Measurements from ENCODE around the gene PLK3.

PLK3 gene

DNA sequence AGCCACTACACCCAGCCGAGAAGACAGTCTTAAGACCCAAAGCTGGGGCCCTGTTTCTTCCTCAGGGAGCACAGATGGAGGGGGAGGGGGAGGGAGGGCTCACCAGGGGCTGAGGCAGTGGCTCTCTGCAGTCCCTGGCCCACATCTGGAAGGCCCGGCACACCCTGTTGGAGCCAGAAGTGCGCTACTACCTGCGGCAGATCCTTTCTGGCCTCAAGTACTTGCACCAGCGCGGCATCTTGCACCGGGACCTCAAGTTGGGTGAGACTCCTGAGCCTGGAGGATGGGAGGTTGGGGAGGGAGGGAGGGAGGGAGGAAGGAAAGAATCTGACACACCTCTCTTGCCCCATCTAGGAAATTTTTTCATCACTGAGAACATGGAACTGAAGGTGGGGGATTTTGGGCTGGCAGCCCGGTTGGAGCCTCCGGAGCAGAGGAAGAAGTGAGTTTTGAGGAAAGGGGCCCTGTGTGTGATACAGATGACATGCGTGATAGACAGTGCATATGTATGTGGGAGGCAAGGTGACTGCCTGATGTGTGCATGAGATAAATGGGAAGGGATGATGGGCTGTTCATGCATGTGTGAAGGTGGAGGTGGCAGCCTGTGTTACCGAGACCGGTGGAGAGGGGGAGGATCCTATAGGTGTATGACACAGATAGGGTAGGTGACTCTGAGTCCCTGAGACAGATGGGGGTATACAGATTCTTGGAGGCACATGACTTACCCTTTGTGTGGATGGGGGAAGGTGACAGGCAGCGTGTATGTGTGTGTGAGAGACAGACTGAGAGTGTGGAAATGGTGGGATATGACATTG is 1.5 kb downstream of the PLK3 start:
- no peak overlapping the region for H3K27ac ChIP-seq (ENCODE audit: low read depth, low read length, poor library complexity, severe bottlenecking)
- H2AFZ ChIP-seq (ENCODE audit: low read length): no peak overlapping the region
- no peaks in the 10 kb centered on the region for H3K9me2 ChIP-seq (ENCODE audit: low read depth, low read length)
- peaks cover 27% of the 10 kb centered on the region for H3K4me1 ChIP-seq (ENCODE audit: insufficient read depth, low read length, severe bottlenecking)
- peak overlapping the region; percentile 96 for H3K4me2 ChIP-seq (ENCODE audit: low read length)
- peaks cover 16% of the 10 kb centered on the region; the same call in 1 of the 2 replicates for H3K36me3 ChIP-seq (ENCODE audit: insufficient read depth, low read length)
- H3K27me3 ChIP-seq (ENCODE audit: insufficient read depth, low read length): no peaks in the 10 kb centered on the region
- peak overlapping the region; percentile 77 for H3K4me3 ChIP-seq (ENCODE audit: low read depth, low read length, poor library complexity, severe bottlenecking)
- no peaks in the 10 kb centered on the region for H3K9me3 ChIP-seq (ENCODE audit: low read length)
- H3K79me2 ChIP-seq (ENCODE audit: insufficient read depth, low read length): no peaks in the 10 kb centered on the region
- H3K9ac ChIP-seq (ENCODE audit: low read length): no peak overlapping the region; the same call in 1 of the 2 replicates
- H4K20me1 ChIP-seq (ENCODE audit: insufficient read depth, low read length): no peaks in the 10 kb centered on the region
- no peaks in the 10 kb centered on the region for H3F3A ChIP-seq (ENCODE audit: insufficient read depth, low read length)
- TF ChIP-seq EZH2 (IDR thresholded peaks at IDR 0.05; ENCODE audit: borderline replicate concordance, low read length): no peak
- TF ChIP-seq, protein P1, sequence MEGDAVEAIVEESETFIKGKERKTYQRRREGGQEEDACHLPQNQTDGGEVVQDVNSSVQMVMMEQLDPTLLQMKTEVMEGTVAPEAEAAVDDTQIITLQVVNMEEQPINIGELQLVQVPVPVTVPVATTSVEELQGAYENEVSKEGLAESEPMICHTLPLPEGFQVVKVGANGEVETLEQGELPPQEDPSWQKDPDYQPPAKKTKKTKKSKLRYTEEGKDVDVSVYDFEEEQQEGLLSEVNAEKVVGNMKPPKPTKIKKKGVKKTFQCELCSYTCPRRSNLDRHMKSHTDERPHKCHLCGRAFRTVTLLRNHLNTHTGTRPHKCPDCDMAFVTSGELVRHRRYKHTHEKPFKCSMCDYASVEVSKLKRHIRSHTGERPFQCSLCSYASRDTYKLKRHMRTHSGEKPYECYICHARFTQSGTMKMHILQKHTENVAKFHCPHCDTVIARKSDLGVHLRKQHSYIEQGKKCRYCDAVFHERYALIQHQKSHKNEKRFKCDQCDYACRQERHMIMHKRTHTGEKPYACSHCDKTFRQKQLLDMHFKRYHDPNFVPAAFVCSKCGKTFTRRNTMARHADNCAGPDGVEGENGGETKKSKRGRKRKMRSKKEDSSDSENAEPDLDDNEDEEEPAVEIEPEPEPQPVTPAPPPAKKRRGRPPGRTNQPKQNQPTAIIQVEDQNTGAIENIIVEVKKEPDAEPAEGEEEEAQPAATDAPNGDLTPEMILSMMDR (IDR thresholded peaks at IDR 0.05; ENCODE audit: low read length): no peak

DNA sequence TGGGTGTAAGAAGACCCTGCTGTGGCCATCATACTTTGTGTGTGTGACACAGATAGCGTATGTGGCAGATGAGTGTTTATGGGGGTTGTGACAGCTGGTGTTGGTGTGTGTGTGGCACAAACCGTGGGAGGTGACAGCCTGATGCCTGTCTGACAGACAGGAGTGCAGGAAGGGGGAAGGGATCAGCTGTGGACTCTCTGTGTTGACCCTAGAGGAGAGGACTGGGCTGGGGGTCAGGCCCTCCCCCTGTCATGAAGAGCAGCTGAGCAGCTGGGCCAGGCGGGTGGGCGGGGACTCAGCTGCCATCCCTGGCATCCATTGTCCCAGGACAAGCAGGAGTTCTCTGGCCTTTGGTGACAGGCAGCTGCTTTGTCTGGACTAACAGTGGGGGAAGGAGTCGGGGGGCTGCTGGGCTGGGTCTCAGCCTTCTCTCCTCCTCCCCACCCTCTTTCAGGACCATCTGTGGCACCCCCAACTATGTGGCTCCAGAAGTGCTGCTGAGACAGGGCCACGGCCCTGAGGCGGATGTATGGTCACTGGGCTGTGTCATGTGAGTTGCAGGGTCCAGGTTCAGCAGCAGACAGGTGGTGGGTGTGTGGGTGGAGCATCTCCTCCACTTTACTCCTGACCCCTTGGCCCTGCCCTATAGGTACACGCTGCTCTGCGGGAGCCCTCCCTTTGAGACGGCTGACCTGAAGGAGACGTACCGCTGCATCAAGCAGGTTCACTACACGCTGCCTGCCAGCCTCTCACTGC is 2.3 kb downstream of the PLK3 start:
- Histone ChIP-seq H3K27ac (ENCODE audit: low read depth, low read length, poor library complexity, severe bottlenecking) (no peak overlapping the region), H3K36me3 (ENCODE audit: insufficient read depth, low read length) (peaks cover 16% of the 10 kb centered on the region; the same call in 1 of the 2 replicates), H3K27me3 (ENCODE audit: insufficient read depth, low read length) (no peaks in the 10 kb centered on the region), H3K79me2 (ENCODE audit: insufficient read depth, low read length) (no peaks in the 10 kb centered on the region), H3K9ac (ENCODE audit: low read length) (no peak overlapping the region; the same call in 1 of the 2 replicates), H3F3A (ENCODE audit: insufficient read depth, low read length) (no peaks in the 10 kb centered on the region), H3K4me2 (ENCODE audit: low read length) (peak overlapping the region; percentile 96), H3K4me1 (ENCODE audit: insufficient read depth, low read length, severe bottlenecking) (peaks cover 33% of the 10 kb centered on the region), H4K20me1 (ENCODE audit: insufficient read depth, low read length) (no peaks in the 10 kb centered on the region), H3K4me3 (ENCODE audit: low read depth, low read length, poor library complexity, severe bottlenecking) (peak overlapping the region; percentile 77), H3K9me3 (ENCODE audit: low read length) (no peaks in the 10 kb centered on the region), H2AFZ (ENCODE audit: low read length) (no peak overlapping the region), H3K9me2 (ENCODE audit: low read depth, low read length) (no peaks in the 10 kb centered on the region)
- TF ChIP-seq, protein P1 (IDR thresholded peaks at IDR 0.05; ENCODE audit: low read length): no peak
- no peak for TF ChIP-seq EZH2 (IDR thresholded peaks at IDR 0.05; ENCODE audit: borderline replicate concordance, low read length)

DNA sequence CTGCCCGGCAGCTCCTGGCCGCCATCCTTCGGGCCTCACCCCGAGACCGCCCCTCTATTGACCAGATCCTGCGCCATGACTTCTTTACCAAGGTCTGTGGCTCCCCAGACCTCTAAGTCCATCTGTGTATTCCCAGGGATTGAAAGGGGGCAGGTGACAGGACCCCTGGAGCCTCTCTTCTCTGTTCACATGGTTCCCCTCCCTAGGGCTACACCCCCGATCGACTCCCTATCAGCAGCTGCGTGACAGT is 2.8 kb downstream of the PLK3 start:
- Histone ChIP-seq H3K9me3 (ENCODE audit: low read length) (no peaks in the 10 kb centered on the region), H3K4me3 (ENCODE audit: low read depth, low read length, poor library complexity, severe bottlenecking) (no peak overlapping the region), H3F3A (ENCODE audit: insufficient read depth, low read length) (no peaks in the 10 kb centered on the region), H3K27ac (ENCODE audit: low read depth, low read length, poor library complexity, severe bottlenecking) (no peak overlapping the region), H3K36me3 (ENCODE audit: insufficient read depth, low read length) (peaks cover 16% of the 10 kb centered on the region; the same call in 1 of the 2 replicates), H3K27me3 (ENCODE audit: insufficient read depth, low read length) (no peaks in the 10 kb centered on the region), H2AFZ (ENCODE audit: low read length) (no peak overlapping the region), H3K9ac (ENCODE audit: low read length) (no peak overlapping the region), H3K79me2 (ENCODE audit: insufficient read depth, low read length) (no peaks in the 10 kb centered on the region), H3K4me2 (ENCODE audit: low read length) (no peak overlapping the region), H4K20me1 (ENCODE audit: insufficient read depth, low read length) (no peaks in the 10 kb centered on the region), H3K9me2 (ENCODE audit: low read depth, low read length) (no peaks in the 10 kb centered on the region), H3K4me1 (ENCODE audit: insufficient read depth, low read length, severe bottlenecking) (peaks cover 38% of the 10 kb centered on the region)
- TF ChIP-seq EZH2 (IDR thresholded peaks at IDR 0.05; ENCODE audit: borderline replicate concordance, low read length): no peak
- TF ChIP-seq, protein P1 (IDR thresholded peaks at IDR 0.05; ENCODE audit: low read length): no peak
